Activated effector memory CD4-positive, alpha-beta T cell treated with anti-CD3 and anti-CD28 coated beads, Interleukin-2, amount 50 U/mL, for 16 hours (primary cell): ENCODE results near the gene PIK3R1.
"Not testable (repeated sequence)": the region's sequence is repeated elsewhere in the genome, so short reads cannot be mapped to it uniquely, and the experiment has no call there.

Source experiments
- DNase-seq: peaks from one replicate; pipeline ENCODE4 v3.0.0-alpha.2; 2020

PIK3R1 gene

DNA sequence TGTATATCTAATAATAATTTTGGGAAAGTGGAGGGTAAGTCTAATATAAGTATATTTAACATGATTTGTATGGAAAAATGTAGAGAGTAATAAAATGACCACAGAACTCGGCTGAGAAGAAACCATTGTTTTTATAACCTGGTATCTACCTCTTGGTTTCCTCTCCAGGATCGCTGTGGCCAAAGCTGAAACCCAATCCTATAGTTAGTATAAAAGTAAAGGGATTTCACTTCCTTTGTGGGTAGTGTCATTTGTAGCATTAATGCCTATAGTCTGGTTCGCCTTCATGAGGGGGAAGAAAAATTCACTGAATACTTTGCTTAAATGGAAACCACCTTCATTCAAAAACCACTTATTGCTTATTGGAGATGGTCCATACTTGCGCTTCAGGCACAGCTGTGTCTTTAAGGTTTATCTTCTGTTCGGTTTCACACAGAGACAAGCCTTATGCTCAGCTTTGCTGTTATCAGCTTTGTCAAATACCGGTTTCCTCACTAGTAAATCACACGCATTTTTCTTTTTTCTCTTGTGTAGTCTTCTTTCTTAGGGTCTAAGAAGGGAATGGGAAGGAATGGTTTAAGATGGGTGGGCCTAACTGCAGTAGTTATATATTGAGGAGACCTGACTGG, 12.1 kb downstream of the PIK3R1 start:
- no peak for DNase-seq

DNA sequence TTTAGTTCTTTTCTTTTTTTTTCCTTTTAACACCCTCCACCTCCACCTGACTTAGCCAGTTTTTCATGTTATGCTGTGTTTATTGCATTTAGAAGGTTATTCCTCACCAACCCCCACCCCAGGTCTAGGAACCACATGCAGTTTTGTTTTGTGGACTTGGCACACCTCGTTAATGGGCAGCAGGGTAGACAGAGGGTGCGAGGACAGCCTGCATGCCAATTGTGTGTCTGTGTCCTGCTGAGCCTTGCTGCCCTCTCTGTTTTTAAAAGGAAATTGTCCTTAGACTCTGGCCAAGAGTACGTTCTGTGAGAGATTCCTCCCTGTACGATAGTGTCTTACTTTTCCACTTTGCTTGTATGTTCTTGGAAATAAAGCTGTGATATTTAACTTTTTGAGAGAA, 13.9 kb downstream of the PIK3R1 start:
- DNase-seq = no peak

DNA sequence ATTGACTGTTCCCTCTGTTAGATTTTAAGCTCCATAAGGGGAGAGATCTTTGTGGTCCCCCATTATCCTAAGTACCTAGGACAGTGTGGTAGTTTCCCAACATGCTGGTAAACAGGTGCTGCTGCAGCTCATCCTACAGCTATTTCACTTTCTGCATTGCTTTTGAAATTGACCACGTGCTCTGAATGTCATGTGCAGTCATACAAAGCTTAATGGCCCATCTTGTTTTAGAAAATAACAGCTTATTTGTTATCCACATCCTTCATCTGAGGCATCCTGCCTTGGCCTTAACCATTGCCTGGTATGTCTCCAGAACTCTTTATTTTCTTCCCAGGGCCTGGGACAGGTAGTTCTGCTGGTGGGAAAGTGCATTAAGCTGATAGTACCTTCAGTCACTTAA, 14.7 kb downstream of the PIK3R1 start:
- DNase-seq = no peak

DNA sequence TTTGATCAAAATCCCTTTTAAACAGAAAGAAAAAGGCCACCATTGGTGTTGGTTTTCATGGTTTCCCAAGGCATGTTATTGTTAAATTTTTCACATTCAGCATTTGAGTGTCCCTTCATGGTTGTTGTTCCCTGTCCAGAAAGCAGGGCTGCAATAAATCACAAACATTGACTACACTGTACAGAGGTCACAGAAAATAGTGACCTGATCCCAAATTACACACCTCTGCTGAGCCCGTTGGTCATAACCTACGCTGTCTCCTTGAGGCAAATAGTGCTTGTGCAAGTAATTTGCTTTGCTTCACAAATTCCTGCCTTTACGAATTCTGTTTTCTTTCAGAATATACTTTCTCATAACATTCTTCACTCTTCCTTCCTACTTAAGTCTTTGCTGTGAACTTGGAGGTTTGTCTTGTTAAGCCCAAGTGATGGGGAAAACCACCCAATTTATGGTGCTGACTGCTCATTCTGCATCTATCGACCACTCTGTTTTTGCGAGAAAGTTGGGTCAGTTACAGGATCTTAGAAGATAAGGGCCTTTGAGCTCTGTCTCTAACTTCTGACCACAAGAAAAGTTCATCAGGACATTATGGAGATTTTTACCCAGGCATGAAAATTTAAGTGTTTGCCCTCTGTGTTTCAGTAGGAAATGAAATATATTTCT, 16.0 kb downstream of the PIK3R1 start:
- DNase-seq = no peak

DNA sequence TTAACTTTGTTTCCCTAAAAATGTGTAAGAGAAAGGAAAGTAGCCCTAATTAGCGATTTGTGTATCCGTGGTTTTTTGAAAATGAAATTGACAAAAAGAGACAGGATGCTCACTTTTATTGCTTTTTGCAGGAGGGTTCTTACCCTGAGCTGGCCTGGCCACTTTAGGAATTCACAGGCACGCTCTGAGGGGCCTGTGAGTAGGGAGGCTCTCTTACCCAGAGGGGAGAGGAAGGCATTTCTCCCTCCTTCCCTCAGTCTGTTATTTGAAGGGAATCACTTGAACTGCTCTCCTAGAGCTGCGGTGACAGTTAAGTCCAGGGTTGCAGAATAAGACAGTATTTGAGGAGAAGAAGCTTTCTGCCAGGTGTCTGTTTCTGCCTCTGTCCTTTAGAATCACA, 16.7 kb downstream of the PIK3R1 start:
- DNase-seq = no peak

DNA sequence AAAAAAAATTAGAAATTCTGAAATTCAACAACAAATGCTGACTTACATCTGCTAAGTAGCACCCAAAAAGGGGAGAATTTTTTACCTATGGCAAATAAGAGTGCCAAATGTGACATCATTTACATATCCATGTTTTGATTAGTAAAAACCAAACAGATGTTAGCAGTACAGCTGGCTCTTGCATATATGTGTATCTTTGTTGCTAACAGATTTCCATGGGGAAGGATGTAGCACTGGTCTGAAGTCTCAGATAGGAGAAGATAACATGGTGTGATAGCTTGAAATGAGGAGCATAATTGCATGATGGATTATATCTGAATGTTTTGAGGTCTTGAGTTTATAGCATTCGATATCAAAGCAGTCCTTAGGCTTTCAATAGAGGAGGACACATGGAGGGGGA, 17.5 kb downstream of the PIK3R1 start:
- no peak for DNase-seq

DNA sequence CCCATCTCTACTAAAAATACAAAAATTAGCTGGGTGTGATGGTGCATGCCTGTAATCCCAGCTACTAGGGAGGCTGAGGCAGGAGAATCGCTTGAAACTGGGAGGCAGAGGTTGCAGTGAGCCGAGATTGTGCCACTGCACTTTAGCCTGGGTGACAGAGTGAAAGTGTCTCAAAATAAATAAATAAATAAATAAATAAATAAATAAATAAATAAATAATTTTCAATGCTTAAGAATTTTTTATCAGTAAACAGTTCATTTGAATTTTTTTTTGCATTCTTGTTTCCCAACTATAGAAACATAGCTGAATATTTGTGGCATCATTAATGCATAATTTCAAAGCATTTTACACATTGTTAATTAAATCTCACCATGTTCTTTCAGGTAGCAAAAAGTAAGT, 19.7 kb downstream of the PIK3R1 start:
- not testable (repeated sequence) for DNase-seq

DNA sequence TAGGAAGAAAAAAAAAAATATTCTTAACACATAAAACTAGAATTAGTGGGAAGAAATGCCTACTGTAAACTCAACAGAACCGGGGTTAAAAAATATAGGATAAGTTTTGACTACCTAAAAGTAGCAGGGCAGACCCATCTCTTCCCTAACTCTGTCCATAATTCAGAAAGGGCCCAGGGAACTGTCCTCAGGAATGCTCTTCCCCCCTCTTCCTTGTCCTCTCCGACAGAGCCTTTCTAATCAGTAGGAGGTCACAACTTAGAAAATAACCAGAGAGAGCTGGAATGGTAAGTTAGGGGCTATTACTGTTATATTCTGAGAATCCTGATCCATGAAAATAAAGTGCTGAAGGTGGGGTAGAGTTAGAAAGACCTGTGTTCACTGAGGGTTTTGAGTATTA, 22.2 kb downstream of the PIK3R1 start:
- DNase-seq = no peak

DNA sequence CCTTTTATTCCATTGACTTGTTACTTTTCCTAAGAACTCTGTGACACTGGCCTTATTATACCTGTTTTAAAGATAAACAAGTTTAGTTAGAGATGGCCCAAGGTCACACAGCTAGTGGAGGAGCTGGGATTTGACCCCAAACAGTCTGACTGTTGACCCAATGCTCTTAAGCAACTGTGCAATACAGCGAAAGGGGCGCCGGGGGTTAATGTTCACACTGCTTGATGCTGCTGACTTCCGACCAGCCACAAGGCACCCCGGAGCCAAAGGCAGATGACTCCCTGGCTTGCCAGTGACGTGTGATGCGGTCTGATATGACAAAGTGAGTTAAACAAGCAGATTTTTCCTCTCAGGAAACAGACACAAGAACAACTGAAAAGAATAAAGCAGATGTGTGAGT, 23.9 kb downstream of the PIK3R1 start:
- peak; percentile 88 for DNase-seq

DNA sequence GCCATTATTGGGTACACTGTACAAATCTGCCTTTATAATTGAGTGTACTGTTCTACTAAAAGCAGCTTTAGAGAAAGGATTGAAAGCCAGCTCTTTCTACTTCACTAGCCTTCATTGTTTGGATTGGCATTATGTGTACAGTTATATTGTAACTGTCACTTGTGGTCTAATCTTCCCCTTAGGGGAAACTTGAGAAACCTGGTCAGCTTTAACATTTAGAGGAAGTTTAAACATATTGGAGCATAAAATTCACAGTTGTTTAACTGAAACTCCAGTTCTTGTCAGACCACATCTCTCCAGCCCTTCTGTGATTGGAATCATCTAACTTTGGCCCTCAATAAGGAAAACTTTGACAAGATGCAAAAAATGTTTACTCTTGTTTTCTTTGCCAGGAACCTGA, 24.6 kb downstream of the PIK3R1 start:
- DNase-seq = no peak

DNA sequence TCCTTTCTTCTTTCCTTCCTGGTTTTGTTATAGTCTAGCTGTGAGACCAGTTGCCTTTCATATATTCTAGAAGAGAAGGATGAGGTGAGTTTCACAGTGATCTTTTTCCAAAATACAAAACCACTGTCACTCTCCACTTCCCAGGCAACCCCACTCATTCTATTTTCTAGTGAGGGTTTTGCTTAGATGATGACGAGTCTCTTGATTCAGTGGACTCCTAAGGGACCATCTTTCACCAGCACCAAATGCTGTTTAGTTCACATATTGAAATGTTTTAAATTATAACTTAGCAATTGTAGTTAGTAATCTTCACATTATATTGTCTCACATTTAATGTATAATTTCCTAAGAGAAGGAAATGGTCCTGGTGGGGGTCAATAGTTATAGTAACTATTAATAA, 25.2 kb downstream of the PIK3R1 start:
- no peak for DNase-seq

DNA sequence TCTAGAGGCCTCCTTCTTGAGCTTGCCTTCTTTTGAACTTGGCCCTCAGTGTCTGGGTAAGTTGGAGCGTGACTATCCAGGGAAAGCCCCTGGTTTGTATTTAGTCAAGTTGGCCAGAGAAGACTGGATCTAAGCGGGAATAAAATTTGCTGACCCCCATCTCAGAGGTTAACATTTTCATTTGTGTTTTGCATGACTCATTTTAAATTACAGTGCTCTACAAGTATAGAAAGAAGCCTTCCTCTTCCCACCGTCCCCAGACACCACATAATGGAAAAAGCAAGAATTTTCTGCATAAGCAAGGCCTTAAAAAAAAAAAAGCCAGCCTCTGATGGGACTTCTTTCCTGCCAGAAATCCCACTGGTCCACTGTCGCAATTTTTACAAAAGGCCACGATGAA, 27.2 kb downstream of the PIK3R1 start:
- no peak for DNase-seq

DNA sequence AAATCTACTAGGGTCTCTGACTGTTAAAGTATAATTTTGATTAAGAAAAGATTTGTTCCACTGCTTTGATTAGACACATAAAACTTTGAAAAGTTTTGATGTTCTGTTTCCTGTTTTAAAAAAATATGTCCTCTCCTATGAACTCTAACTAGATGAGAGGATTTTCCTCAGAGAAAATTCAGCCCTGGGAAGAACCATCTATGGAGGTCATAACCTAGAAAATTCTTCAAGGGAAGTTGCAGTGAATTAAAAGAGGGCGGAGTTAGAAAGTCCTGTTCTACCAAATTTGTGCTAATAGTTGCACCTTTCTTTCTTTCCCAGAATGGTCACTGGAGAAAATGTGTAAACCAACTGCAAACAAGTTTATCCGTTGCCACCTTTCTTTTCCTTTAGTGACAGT, 27.7 kb downstream of the PIK3R1 start:
- DNase-seq = no peak

DNA sequence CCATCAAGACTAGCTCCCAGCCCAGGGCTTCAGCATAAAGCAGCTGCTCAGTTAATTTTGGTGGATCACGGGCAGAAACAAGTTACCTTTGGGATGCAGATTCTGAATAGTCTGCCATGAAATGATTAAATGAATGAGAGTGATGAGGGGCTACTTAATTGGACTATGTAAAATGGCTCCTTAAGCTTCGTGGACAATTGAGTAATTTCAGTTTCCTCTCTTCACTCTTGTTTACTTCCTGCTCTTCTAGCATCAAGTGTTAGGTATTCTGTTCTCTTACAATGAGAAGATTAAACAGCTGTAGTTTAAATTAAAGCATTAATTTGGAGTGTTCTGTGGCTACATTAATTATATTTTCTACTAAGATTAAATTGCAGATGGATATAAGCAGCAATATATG, 28.1 kb downstream of the PIK3R1 start:
- DNase-seq = no peak

DNA sequence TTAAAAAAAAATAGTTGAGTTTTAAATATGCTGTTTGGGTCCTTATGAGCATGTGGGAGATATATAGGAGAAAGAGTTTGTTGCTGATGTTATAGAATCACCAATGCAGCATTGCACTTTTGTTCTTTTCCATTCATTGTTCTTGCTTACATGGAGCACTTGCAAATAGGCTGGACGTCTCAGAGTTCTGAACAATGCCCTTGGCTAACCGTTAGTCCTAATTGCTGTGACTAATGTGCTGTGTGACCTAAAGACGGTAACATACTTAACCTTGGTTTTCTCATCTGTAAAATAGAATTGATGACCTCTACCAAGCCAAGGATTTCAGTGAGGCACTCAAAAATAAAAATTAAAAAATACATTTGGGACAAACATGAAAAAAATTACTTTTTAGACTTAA, 29.8 kb downstream of the PIK3R1 start:
- DNase-seq = no peak

DNA sequence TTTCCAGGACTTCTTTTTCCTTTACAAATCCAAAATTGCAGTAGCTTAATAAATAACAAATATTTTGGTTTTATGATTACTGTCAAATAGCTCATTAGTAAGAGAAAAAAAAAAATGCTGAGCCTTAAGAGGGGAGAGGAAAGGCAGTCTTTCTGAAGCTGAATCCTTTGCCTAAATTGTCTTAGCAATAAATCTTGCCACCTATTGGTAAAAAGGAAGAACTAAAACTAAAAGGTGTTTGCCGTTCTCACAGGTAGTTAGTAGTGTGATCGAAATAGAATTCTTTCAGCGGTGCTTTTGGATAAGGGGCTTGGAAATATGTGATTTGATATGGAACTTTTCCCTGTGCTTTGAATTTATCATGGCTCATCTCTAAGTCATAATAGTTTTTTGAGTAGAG, 31.2 kb downstream of the PIK3R1 start:
- no peak for DNase-seq

DNA sequence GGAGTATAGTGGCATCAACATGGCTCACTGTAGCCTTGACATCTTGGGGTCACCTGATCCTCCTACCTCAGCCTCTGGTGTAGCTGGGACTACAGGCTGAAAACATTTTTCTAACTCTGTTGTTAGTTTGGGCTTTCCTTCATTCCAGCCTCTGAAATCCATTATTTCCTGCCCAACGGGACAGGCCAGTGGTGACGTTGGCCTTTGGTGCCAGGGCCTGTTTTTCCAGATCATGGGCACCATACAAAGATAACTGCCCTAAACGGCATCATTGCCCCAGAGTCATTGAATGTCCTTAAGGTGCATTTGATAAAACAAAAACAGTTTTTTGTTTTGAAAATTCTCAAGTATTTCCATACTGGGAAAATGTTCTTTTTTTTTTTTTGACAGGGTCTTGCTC, 32.1 kb downstream of the PIK3R1 start:
- DNase-seq = no peak

DNA sequence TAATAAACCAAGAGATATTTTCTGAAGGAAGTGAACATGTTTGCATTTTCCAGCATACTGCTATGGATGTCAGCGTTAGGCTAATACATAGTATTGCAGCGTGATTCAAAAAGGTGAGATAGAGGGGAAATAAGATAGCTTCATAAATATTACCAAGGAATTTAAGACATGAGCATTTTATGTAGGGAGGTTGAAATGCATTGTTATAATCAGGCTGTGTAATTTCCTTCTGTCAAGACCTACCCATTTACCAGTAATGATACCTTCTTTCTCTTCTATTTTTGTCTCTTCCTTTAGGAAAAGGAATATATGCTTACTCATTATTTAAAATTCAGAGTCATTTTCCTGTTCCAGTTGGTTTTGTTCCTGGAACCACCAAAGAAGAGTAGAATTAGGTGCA, 33.3 kb downstream of the PIK3R1 start:
- DNase-seq = no peak

DNA sequence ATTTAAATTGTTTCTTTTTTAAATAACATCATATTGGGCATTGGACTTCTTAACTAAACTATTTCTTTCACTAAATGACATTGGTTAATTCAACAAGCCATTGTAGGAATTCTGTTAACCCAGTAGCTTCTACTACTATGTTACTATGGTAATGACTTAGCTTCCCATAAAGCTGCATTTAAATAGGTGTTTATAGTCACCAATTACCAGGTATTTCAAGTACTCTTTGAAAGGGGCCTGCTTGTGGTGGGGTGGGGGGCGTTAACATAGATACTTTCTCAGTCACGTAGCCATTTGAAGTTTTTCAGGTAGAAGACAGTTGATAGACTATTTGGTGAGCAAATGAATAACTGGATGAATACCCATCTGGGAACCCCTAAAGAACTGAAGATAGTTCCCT, 34.0 kb downstream of the PIK3R1 start:
- DNase-seq = no peak

DNA sequence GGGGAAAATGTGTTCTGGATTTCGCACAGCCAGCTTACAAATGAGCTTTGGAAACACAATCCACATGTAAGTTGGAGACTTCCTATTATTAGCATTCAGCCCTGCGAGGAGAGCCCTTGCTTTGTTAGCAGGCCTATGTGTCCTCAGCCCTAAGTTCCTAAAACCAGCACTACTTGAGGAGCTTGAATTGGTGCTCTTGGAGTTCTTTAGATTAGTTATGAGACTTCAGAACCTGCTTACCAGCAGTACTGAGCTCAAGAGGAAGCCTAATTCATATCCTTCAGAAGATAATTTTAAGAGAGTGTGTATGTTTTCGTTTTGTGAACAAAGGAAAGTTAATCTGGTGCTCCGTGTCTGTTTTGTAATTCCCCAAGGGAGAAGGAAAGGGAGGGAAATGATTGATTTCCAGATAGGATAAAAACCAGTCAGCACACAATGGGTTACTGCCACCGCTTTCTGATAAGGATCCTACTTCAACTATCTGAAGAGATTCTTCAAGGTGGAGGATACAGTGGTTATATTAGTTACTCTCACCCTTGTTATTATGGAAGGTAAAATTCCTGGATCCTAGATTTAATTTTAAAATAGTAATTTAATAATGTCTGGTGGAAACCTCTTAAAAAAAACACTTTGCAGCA, 35.2 kb downstream of the PIK3R1 start:
- DNase-seq = no peak

DNA sequence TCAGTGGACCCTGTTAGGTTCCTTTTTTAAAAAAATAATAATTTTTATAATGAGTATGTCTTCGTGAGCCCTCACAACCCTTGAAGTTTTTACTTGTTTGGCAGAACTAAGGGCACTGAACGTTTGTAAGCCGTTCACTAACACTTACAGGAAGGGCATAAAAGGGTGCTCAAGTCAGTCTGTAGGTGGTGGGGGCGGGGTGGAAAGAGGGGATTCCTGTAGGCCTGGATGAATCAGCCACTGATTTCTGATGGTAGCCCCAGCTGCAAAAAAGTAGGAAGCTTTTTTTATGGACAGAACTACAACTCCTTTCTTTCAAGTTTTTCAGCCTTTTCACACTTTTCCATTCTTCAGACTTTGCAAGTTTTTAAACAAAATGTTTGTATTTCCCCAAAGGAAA, 35.8 kb downstream of the PIK3R1 start:
- peak; percentile 82 for DNase-seq

DNA sequence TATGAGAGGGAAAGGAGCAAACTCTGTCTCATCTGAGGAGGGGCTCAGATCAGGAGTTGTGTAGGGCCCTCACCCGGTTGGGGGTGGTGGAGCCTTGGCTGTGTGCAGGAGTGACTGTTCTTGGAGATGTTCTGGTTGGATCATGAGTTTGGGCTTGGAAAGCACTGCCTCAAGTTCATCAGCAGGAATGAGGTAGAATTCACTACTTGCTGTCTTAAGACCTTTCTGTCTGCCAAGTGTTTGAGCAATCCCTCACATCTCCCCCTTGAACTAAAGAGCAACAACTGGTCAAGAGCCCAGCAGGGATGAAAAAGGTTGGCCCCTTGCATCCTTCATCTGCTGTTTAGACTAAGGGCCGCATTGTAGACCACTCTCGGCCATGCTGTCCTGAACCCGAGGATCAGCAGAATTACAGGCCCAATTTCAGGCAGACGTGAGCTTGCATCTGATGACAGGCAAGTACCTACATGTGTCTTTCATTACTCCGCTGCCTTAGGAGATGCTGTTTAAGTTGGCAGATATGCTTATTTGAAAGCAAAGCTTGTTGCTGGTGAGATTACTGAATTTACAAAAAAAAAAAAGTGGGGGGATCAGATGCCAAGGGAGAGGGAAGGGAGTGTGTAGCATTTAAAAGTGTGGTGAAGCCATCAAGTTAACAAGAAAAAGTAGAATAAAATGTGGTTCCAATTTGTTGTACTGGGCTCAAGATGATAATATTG, 36.4 kb downstream of the PIK3R1 start:
- DNase-seq = no peak

DNA sequence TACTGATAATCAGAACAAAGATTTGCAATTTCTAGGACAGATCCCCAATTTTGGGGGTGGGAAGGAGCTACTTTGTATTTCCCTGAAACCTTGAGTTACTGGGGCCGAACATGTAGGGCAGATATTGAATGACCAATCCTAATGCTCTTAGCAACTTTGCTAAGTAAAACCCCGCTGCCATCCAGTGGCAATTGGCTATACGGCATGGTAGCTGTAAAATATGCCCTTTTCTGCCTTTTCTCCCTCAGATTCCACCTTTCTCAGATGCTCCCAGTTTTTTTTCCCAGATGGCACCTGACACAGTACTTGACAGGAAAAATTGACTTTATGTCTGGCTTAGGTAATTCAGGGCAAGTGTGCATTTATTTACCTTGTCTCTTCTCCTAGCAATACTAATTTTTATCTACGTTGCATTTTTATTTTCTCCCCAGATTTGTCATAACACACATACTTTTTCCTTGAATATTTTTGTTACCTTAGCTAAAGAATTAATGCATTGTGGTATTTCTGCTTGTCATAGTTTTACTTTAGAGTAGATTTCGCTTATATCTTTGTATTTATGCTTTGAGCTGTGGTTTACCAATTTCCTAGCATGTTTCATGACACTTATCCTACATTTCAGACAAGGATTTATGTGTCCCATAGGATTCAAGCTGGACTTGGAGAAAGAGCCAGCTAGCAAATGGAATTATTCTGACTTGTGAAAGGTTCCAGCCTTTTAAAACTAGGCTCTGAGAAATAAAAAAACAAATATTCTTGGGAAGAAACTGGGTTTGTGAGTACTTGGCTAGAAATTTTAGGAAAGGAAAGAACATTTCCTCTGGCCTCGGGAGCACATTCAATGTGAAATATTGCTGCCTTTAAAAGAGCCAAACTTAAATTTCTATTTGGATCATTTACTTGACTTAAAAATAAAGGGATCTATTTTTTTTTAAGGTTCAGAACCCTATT, 37.4 kb downstream of the PIK3R1 start:
- DNase-seq = peak; percentile 78
